GM10266 (cell line): ENCODE results near the gene MYO7A.

Source experiments
- DNase-seq: peaks from one replicate; pipeline ENCODE4 v3.0.0; 2012; ENCODE audit errors: extremely low spot score
- TF ChIP-seq, protein P1 (sequence below): IDR thresholded peaks from 2 replicates; pipeline ENCODE4 v1.5.1; 2012; ENCODE audit warnings: mild to moderate bottlenecking, low read depth; ENCODE audit not compliant: control insufficient read depth, insufficient read depth; ENCODE audit errors: missing control alignments

MYO7A gene

DNA sequence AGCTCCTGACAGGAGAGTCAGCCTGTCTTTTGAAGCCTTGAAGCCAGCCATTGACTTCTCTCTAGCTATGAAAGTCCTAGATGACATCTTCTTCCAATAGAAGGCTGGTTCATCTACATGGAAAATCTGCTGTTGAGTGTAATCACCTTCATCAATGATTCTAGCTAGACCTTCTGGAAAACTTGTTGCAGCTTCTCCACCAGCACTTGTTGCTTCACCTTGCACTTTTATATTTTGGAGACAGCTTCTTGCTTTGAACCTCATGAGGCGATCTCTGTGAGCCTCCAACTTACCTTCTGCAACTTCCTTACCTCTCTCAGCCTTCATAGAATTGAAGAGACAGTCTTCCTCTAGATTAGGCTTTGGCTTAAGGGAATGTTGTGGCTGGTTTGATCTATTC is 58.3 kb downstream of the MYO7A start:
- TF ChIP-seq, protein P1, sequence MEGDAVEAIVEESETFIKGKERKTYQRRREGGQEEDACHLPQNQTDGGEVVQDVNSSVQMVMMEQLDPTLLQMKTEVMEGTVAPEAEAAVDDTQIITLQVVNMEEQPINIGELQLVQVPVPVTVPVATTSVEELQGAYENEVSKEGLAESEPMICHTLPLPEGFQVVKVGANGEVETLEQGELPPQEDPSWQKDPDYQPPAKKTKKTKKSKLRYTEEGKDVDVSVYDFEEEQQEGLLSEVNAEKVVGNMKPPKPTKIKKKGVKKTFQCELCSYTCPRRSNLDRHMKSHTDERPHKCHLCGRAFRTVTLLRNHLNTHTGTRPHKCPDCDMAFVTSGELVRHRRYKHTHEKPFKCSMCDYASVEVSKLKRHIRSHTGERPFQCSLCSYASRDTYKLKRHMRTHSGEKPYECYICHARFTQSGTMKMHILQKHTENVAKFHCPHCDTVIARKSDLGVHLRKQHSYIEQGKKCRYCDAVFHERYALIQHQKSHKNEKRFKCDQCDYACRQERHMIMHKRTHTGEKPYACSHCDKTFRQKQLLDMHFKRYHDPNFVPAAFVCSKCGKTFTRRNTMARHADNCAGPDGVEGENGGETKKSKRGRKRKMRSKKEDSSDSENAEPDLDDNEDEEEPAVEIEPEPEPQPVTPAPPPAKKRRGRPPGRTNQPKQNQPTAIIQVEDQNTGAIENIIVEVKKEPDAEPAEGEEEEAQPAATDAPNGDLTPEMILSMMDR = no peak
- no peak for DNase-seq

DNA sequence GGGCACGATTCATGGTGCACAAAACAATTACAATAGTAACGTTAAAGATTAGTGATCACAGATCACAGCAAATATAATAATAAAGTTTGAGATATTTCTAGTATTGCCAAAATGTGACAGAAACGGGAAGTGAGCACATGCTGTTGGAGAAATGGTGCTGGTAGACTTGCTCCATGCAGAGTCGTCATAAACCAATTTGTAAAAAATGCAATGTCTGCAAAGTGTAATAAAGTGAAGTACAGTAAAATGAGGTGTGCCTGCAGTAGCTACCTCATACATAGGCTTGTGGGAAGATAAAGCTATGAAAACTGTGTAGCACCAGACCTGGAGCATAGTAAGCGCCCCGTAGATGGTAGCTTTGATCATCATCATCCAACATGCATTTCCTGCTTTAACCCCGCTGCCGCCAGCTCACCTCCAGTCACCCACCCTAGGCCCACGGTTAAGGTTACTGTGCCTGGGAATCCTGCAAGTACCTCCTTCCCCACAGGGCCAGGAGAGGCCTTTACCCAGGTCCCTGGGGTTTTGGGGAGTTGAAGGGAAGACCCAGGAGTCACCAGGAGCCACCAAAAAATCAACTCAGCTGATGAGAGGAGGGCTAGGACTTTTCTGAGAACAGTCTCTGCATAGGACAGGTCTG is 59.2 kb downstream of the MYO7A start:
- DNase-seq = no peak
- TF ChIP-seq, protein P1 = no peak

DNA sequence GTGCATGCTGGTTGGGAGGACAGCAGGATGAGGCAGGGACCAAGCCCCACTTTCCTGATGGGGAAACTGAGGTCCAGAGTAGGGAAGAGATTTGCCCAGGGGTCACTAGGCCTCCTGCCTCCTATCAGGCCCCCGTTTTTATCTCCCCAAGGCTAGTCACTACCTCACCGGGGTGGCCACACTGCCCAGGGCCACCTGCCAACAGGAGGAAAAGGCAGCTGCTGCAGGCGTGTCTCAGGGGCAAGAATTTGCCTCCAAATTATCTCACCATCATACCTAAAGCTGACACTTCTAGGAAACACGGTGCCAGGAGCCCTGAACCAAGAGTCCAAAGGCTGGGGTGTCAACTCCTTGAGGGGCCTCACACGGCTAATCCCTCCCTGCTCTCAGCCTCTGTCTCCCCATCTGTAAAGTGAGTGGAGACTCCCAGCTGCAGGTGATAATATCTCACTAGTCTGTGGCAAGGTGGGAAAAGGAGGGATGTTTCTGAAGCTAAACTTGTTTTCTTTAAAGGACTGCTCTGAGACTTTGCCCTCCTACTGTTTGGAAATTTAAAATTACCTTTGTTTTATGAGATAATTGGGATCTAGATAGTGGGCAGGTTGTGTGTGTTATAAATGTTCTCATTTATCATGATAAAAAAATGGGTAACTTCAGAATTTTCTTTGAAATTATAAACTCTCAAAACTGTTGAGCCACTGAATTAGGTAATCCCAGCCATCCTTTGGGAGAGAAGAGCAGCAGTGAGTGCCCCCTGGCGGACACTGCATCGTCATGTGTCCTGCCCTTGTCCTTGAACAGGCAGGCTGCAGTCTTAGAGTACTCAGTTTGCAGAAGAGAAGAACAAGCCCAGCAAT is 60.0 kb downstream of the MYO7A start:
- TF ChIP-seq, protein P1 = peak; percentile 90
- DNase-seq = peak; percentile 87

DNA sequence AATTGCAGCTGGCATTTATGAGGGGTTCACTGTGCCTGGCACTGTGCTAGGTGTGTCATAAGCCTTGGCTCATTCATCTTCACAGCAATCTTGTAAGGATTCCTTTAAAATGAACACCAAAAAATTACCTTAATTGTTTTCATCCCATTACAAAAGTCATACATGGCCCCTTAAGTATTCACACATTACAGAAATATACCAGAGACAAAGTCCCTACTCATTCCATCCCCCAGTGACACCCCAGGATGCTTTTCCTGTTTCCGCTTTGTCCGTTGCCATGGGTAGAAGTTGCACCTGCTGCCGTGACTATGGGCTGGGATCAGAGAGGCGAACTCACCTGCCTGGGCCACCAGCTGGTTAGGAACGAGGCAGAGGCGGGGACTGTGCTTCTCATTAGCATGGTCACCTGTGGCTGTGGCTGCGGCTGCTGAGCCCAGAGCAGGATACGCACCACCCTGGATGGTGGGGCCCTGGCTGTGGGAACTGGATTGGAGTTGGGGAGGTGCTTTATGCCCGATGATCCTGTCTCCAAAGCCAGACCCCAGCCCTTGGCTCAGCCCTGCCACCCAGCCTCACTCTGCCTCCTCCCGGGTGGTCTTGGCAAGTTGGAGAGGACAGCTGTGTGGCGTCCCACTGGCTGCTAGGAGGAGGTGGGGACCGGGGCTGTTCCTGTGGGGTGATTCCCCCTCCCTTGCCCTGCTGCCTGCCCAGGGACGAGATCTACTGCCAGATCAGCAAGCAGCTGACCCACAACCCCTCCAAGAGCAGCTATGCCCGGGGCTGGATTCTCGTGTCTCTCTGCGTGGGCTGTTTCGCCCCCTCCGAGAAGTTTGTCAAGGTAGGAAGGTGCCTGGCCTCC is 60.8 kb downstream of the MYO7A start:
- TF ChIP-seq, protein P1 = peak; percentile 13
- DNase-seq = no peak

DNA sequence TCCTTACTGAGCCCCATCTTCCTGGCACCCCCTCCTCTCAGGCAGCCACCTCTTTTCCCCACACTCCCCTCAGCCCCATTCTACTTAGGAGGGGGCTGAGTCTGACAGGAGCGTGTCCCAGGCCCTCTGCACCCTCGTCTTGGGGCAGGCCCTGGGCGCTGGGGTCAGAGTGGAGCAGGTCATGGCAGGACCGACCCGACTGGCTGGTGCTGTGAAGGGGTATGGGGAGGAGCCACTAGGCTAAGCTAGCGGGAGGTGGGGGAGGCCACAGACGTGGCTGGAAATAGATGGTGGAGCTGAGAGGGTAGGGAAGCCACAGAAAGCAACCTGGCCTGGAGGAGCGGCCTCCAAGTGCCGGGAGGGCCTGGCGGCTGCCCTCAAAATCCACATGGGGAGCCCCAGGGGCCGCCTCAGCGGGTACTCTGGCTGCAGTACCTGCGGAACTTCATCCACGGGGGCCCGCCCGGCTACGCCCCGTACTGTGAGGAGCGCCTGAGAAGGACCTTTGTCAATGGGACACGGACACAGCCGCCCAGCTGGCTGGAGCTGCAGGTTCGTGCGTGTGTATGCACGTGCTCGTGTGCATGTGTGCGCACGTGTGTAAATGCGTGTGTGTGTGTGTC is 61.7 kb downstream of the MYO7A start:
- no peak for DNase-seq
- TF ChIP-seq, protein P1 = no peak

DNA sequence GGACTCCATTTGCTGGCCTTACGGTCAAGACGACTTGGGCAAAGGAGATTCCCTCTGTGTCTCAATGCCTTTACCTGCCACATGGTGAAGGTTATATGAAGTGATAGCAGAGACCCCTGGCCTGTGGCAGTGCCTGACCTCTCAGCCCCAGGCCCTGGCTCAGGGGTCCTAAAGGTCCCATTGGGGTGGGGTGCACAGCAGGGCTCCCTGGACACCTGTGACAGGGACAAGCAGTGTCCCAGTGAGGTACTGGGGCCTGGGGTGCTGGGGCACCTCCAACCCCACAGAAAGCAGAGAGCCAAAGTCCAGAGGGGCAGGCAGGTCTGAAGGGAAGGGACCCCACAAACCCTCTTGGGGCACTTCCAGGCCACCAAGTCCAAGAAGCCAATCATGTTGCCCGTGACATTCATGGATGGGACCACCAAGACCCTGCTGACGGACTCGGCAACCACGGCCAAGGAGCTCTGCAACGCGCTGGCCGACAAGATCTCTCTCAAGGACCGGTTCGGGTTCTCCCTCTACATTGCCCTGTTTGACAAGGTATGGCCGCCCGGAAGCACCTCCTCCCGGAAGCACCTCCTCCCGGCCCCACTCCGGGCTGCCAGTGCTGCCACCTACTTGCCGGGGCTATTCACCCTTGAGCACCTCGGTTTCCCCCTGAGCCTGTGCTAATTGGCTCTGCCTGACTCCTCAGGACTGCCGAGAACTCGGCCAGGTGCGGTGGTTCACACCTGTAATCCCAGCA is 62.5 kb downstream of the MYO7A start:
- no peak for DNase-seq
- TF ChIP-seq, protein P1 = no peak
